Prostate gland (tissue), 2 donors: ENCODE measurements around the gene SIPA1L3. TPM values are rescaled to one million over a fixed set of nuclear protein-coding genes. Genes with fewer than 3 reads are reported as not detected.

Source experiments
- DNase-seq: peaks from one replicate; pipeline ENCODE4 v3.0.0-alpha.2; 2019; ENCODE audit warnings: low spot score
- H3K27ac ChIP-seq, 2 donors: fragments of 200-600 bp; sonication (generic); 2 replicates each; pipeline ENCODE4 v1.5.1; 2017 to 2019
- H3K27me3 ChIP-seq: fragments of 200-600 bp; sonication (generic); replicated peaks from 2 replicates; pipeline ENCODE4 v1.5.1; 2019; ENCODE audit not compliant: insufficient read depth
- H3K36me3 ChIP-seq, 2 donors: fragments of 200-600 bp; sonication (generic); 1 replicate in 1 of 2; 2 replicates in 1 of 2; pipeline versions ENCODE4 v1.5.1 to v1.8.1; 2017 to 2019
- H3K4me1 ChIP-seq: fragments of 200-600 bp; sonication (generic); replicated peaks from 2 replicates; pipeline ENCODE4 v1.5.1; 2019
- H3K4me3 ChIP-seq, 2 donors: fragments of 200-600 bp; sonication (generic); 2 replicates each; pipeline ENCODE4 v1.5.1; 2017 to 2019
- H3K9me3 ChIP-seq: fragments of 200-600 bp; sonication (generic); 2 replicates; pipeline ENCODE4 v1.5.1; 2017
- POLR2A ChIP-seq: fragments of 450-650 bp; IDR thresholded peaks from one replicate; pipeline ENCODE4 v1.6.1; 2016; ENCODE audit warnings: antibody characterized with exemption, mild to moderate bottlenecking
- POLR2AphosphoS5 ChIP-seq: sonication (generic); formaldehyde crosslinking; IDR thresholded peaks from one replicate; pipeline ENCODE4 v1.6.1; 2017; ENCODE audit warnings: antibody characterized with exemption
- WGBS: methylation state at CpG from one replicate; pipeline ENCODE4 v1.1.5; 2018; 5-methylcytosine and 5-hydroxymethylcytosine counted together
- intact Hi-C: fragments of 100-400 bp; cut with DNase I; formaldehyde crosslinking; loops from one replicate; pipeline ENCODE4 v1.14.2; 2022
- total RNA-seq, 2 donors: library from RNA; depleted of rRNA; stranded (reverse); fragments of >200 nt; gene quantifications; one replicate each; pipeline ENCODE4 v1.1.0, GENCODE V29; 2016
- TF ChIP-seq, protein P1 (sequence below), 4 experiments: fragments of 200-600 bp in 2 of 4; fragments of 450-650 bp in 2 of 4; sonication (generic) in 2 of 4; IDR thresholded peaks; 1 replicate in 3 of 4; 2 replicates in 1 of 4; pipeline ENCODE4 v1.5.1; 2016 to 2019; ENCODE audit warnings: antibody characterized with exemption in 4 of 4, mild to moderate bottlenecking in 2 of 4, moderate library complexity in 2 of 4

The SIPA1L3 gene
- total RNA-seq, 2 donors from 2014 or later, result 48.8 to 63.5 TPM

GRCh38 chr19:37983153-37983552 lies 76.1 kb downstream of the SIPA1L3 start:
- H3K36me3 ChIP-seq, result no peaks in the 10 kb centered on the region
- no peak overlapping the region for H3K4me3 ChIP-seq
- H3K27ac ChIP-seq, result peak overlapping the region in 1 of 2 donors; percentile 65
- H3K4me1 ChIP-seq, result peaks cover 17% of the 10 kb centered on the region
- intact Hi-C loops, result no loop called here
- no peaks in the 10 kb centered on the region for H3K27me3 ChIP-seq
- TF ChIP-seq POLR2A (no peak), POLR2AphosphoS5 (no peak)
- TF ChIP-seq, protein P1, sequence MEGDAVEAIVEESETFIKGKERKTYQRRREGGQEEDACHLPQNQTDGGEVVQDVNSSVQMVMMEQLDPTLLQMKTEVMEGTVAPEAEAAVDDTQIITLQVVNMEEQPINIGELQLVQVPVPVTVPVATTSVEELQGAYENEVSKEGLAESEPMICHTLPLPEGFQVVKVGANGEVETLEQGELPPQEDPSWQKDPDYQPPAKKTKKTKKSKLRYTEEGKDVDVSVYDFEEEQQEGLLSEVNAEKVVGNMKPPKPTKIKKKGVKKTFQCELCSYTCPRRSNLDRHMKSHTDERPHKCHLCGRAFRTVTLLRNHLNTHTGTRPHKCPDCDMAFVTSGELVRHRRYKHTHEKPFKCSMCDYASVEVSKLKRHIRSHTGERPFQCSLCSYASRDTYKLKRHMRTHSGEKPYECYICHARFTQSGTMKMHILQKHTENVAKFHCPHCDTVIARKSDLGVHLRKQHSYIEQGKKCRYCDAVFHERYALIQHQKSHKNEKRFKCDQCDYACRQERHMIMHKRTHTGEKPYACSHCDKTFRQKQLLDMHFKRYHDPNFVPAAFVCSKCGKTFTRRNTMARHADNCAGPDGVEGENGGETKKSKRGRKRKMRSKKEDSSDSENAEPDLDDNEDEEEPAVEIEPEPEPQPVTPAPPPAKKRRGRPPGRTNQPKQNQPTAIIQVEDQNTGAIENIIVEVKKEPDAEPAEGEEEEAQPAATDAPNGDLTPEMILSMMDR (IDR thresholded peaks at IDR 0.05), result no peak
- H3K9me3 ChIP-seq, result no peaks in the 10 kb centered on the region
- DNase-seq, result no peak
- WGBS, result 81% methylated on average over 10 of the region's 10 CpGs

DNA sequence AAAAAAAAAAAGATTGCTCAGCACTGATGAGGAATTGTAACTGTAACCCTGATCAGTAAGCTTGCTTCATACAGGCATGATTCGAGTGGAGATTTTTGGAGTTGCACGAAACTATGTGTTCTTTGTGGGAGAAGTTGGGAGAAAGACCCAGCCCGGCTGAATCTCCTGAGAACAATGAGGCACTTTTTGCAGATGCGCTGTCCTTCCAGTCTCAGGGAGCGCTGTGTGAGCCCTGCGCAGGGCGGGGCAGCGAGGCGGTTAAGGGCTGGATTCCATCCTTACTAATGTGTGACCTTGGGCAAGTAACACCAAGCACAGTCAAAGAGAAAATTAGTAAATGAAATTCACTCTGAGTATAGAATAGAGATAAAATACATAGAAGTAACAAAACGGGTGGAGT lies 76.9 kb downstream of the SIPA1L3 start:
- intact Hi-C loops, result no loop called here
- no peak for TF ChIP-seq POLR2A
- TF ChIP-seq, protein P1 (IDR thresholded peaks at IDR 0.05), result no peak
- no peak for TF ChIP-seq POLR2AphosphoS5
- no peak overlapping the region for H3K27ac ChIP-seq
- H3K27me3 ChIP-seq, result no peaks in the 10 kb centered on the region
- peaks cover 17% of the 10 kb centered on the region for H3K4me1 ChIP-seq
- H3K36me3 ChIP-seq, result no peaks in the 10 kb centered on the region
- 88% methylated on average over 10 of the region's 10 CpGs for WGBS
- H3K9me3 ChIP-seq, result no peaks in the 10 kb centered on the region
- no peak overlapping the region for H3K4me3 ChIP-seq
- DNase-seq, result no peak

- H3K4me3 ChIP-seq, result no peak overlapping the region
- TF ChIP-seq, protein P1 (IDR thresholded peaks at IDR 0.05), result no peak
- no peak for TF ChIP-seq POLR2AphosphoS5
- no peak for TF ChIP-seq POLR2A
- 36% methylated on average over 10 of the region's 10 CpGs for WGBS
- no peaks in the 10 kb centered on the region for H3K36me3 ChIP-seq
- no peak for DNase-seq
- no peak overlapping the region for H3K27ac ChIP-seq
- H3K9me3 ChIP-seq, result no peaks in the 10 kb centered on the region
- no peaks in the 10 kb centered on the region for H3K27me3 ChIP-seq
- intact Hi-C loops, result no loop called here
- no peaks in the 10 kb centered on the region for H3K4me1 ChIP-seq
These were observed 79.2 kb downstream of the SIPA1L3 start for GRCh38 chr19:37986048-37986750.

DNA sequence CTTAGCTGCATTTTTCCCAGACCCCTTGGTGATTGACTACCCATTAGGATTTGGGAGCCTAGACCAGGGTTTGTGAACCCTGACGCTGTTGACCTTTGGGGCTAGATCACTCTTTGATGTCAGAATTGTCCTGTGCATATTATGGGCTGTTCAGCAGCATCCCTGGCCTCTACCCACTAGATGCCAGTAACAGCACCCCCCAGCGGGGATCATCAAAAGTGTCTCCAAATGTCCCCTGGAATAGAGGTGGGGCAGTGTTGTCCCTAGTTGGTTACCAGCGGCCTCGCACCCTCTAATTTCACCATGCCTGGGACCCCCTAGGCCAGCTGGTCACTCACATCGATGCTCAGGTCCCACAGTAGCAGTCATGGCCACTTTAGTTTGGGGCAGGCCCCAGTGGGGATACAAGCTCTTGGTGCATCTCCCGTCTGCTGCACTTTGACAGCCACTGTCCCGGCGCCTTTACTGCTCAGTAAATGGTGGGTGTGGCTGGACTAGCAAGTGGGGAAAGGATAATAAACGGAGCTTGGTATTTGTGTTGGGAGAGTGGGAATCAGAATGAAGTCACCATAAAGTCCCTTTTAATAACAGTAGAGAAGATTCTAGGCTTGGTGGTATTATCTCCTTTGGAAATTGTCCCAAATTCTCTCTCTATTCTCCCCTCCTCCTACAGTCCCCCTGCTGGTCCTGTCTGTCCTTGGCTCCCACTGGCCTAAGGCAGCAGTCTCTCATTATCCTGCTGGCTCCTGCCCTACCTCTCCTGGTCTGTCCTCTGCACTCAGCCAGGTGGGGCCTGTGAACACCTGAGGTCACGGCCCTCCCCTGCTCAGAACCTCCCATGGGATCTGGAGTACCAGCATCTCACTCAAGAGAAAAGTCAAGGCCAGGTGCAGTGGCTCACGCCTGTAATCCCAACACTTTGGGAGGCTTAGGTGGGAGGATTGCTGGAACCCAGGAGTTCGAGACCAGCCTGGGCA lies 80.6 kb downstream of the SIPA1L3 start:
- no peaks in the 10 kb centered on the region for H3K9me3 ChIP-seq
- H3K27me3 ChIP-seq, result no peaks in the 10 kb centered on the region
- H3K4me1 ChIP-seq, result no peaks in the 10 kb centered on the region
- no peak overlapping the region for H3K4me3 ChIP-seq
- 60% methylated on average over 12 of the region's 12 CpGs for WGBS
- TF ChIP-seq POLR2A (no peak), POLR2AphosphoS5 (no peak)
- TF ChIP-seq, protein P1 (IDR thresholded peaks at IDR 0.05), result no peak
- no peaks in the 10 kb centered on the region for H3K36me3 ChIP-seq
- no peak overlapping the region for H3K27ac ChIP-seq
- intact Hi-C loops, result no loop called here
- no peak for DNase-seq
